Hypothalamus (tissue), 51 donors: ENCODE data around the gene TNC.

Source experiments
- DNase-seq, 51 donors: peaks; one replicate each; lab custom pipeline; 2025; lab: John Stamatoyannopoulos, UW

TNC gene

GRCh38 chr9:114981063-114981462 lies 136.9 kb downstream of the TNC start:
- DNase-seq = no peak

- no peak for DNase-seq
These were observed 144.7 kb downstream of the TNC start for GRCh38 chr9:114973216-114973615.

GRCh38 chr9:114972510-114973136 lies 145.3 kb downstream of the TNC start:
- no peak for DNase-seq
